ENCODE data around the gene PVALEF. TPM values are rescaled to one million over a fixed set of nuclear protein-coding genes. Genes with fewer than 3 reads are reported as not detected.

Gene PVALEF
- total and polyA plus RNA-seq, 2 of the 13 experiments (the other 11 are each of a cell fraction or from before 2014, with no cell fraction given), result 0.18 TPM

- Histone ChIP-seq H3K4me3 (replicated peaks in 1 of 3; ENCODE audit: insufficient read depth in 1 of 3, low read depth in 2 of 3, low read length in 3 of 3) (no peak overlapping the region), H3K9ac (ENCODE audit: insufficient read depth, low read depth, low read length) (no peak overlapping the region), H3K27ac (ENCODE audit: extremely low read length, insufficient read depth, low read length) (no peak overlapping the region), H4K20me1 (ENCODE audit: insufficient read depth, low read length) (no peaks in the 10 kb centered on the region), H3K27me3 (ENCODE audit: control insufficient read depth in 1 of 2, insufficient read depth in 2 of 2, low read length in 2 of 2) (no peaks in the 10 kb centered on the region), H3K36me3 (replicated peaks in 1 of 2; ENCODE audit: control insufficient read depth in 1 of 2, insufficient read depth in 2 of 2, low read length in 2 of 2) (no peaks in the 10 kb centered on the region), H3K79me2 (ENCODE audit: insufficient read depth, low read length) (no peaks in the 10 kb centered on the region), H3K9me3 (ENCODE audit: low read length) (no peaks in the 10 kb centered on the region), H2AFZ (ENCODE audit: low read length) (no peak overlapping the region), H3K4me2 (ENCODE audit: low read depth, low read length) (no peak overlapping the region), H3K4me1 (ENCODE audit: insufficient read depth, low read length) (peaks cover 17% of the 10 kb centered on the region)
- no peak for TF ChIP-seq MLLT10 (CRISPR knock-in tag; IDR thresholded peaks at IDR 0.05)
- TF ChIP-seq RCOR2 (CRISPR knock-in tag; IDR thresholded peaks at IDR 0.05), result no peak
- no peak for TF ChIP-seq ZNF788 (CRISPR knock-in tag; IDR thresholded peaks at IDR 0.05; ENCODE audit: borderline replicate concordance)
- no peak for TF ChIP-seq ZFP36 (IDR thresholded peaks at IDR 0.05; ENCODE audit: borderline replicate concordance, low read depth, low read length, partially characterized antibody)
- no peak for TF ChIP-seq MTA1 (CRISPR knock-in tag; IDR thresholded peaks at IDR 0.05; ENCODE audit: borderline replicate concordance)
- TF ChIP-seq ZNF563 (CRISPR knock-in tag; IDR thresholded peaks at IDR 0.05), result no peak
- no peak for TF ChIP-seq ZNF564 (CRISPR knock-in tag; IDR thresholded peaks at IDR 0.05)
- no peak for TF ChIP-seq FOXO1 (CRISPR knock-in tag; IDR thresholded peaks at IDR 0.05)
- TF ChIP-seq PAF1 (CRISPR knock-in tag; IDR thresholded peaks at IDR 0.05), result no peak
- no peak for TF ChIP-seq ZNF556 (CRISPR knock-in tag; IDR thresholded peaks at IDR 0.05; ENCODE audit: borderline replicate concordance)
- TF ChIP-seq ZNF614 (CRISPR knock-in tag; IDR thresholded peaks at IDR 0.05; ENCODE audit: borderline replicate concordance), result no peak
- TF ChIP-seq NR2F6 (IDR thresholded peaks at IDR 0.05), result no peak
- TF ChIP-seq NR2F6 (CRISPR knock-in tag; IDR thresholded peaks at IDR 0.05), result no peak
- TF ChIP-seq U2AF1 (optimal IDR thresholded peaks at IDR 0.05; ENCODE audit: low read depth, low read length), result no peak
- no peak for TF ChIP-seq IRF1 (CRISPR knock-in tag; IDR thresholded peaks at IDR 0.05; ENCODE audit: low read depth)
- TF ChIP-seq ARNT (IDR thresholded peaks at IDR 0.05), result no peak
- TF ChIP-seq YEATS2 (CRISPR knock-in tag; IDR thresholded peaks at IDR 0.05; ENCODE audit: borderline replicate concordance), result no peak
- ATAC-seq (no peak), FAIRE-seq (no peak), DNase-seq (ENCODE audit: low spot score) (no peak)
- intact Hi-C loops (cut with micrococcal nuclease; ENCODE audit: unreplicated experiment), result no loop called here
- in situ Hi-C loops (cut with HindIII; ENCODE audit: extremely low pct_ligation_motif_present, low pct_unique_long_range_greater_than_20kb), result no loop called here
- 87% methylated on average over 11 of the region's 25 CpGs for WGBS (ENCODE audit: low lambda C conversion rate)
- POLR2A ChIA-PET, result no interaction called here
- CTCF ChIA-PET (ENCODE audit: low intra/inter-chr PET ratio, low total read pairs), result no interaction called here
- no TSS peak for BruUV-seq (replicated peaks)
Observed at GRCh38 chr17:81159611-81160265, 5.6 kb upstream of the PVALEF start.
